HG03039 (cell line): ENCODE measurements around the gene CPAMD8.

ENCODE experiments used
- ATAC-seq: cut with Tn5 transposase; IDR thresholded peaks from one replicate; pipeline ENCODE4 v1.9.1; 2021; ENCODE audit warnings: mild to moderate bottlenecking, moderate library complexity; ENCODE audit not compliant: unreplicated experiment

Gene CPAMD8

GRCh38 chr19:16849168-16849567 lies 177.4 kb downstream of the CPAMD8 start:
- no peak for ATAC-seq

DNA sequence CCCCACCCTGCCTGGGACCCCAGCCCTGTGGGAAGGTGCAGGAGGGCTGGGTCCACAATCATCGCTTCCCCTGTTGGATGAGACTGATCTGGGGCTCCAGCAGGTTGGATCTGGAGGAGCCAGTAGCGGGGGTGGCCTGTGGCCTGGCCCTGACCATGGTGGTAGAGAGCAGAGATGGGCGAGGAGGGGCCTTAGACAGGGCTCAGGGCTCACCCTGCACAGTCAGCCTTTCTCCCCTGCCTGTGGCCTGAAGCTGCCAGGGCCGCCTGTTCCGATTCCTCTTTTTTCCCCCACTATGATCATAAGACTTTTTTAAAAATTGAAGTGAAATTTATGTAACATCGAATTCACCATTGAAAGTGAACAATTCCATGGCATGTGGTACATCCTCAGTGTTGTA lies 179.2 kb downstream of the CPAMD8 start:
- no peak for ATAC-seq

DNA sequence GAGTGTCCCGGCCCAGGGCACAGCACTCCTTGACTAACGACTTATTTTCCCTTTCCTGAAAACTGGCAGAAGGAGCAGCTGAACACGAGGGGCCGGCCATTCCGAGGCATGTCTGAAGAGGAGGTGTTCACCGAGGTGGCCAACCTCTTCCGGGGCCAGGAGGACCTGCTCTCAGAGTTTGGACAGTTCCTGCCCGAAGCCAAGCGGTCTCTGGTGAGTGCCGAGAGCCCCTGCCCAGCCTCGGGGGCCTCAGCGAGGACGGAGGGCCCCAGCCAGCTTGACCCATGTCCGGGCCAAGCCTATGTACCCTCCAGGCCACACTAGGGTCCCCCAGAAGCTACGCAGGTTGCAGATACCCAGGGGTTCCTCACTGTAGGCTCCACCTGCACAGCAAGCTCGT lies 179.7 kb downstream of the CPAMD8 start:
- ATAC-seq, result no peak
